GM19468 (cell line): ENCODE data around the gene EMD.
A peak's percentile ranks its signal among the peaks of the same experiment; 100 is the strongest.
"Not testable (repeated sequence)": the region's sequence is repeated elsewhere in the genome, so short reads cannot be mapped to it uniquely, and the experiment has no call there.

ENCODE experiments used
- ATAC-seq: cut with Tn5 transposase; IDR thresholded peaks from one replicate; pipeline ENCODE4 v1.9.1; 2021; ENCODE audit warnings: mild to moderate bottlenecking, moderate library complexity, moderate number of reproducible peaks; ENCODE audit not compliant: unreplicated experiment; ENCODE audit errors: extremely low read depth

EMD gene

DNA sequence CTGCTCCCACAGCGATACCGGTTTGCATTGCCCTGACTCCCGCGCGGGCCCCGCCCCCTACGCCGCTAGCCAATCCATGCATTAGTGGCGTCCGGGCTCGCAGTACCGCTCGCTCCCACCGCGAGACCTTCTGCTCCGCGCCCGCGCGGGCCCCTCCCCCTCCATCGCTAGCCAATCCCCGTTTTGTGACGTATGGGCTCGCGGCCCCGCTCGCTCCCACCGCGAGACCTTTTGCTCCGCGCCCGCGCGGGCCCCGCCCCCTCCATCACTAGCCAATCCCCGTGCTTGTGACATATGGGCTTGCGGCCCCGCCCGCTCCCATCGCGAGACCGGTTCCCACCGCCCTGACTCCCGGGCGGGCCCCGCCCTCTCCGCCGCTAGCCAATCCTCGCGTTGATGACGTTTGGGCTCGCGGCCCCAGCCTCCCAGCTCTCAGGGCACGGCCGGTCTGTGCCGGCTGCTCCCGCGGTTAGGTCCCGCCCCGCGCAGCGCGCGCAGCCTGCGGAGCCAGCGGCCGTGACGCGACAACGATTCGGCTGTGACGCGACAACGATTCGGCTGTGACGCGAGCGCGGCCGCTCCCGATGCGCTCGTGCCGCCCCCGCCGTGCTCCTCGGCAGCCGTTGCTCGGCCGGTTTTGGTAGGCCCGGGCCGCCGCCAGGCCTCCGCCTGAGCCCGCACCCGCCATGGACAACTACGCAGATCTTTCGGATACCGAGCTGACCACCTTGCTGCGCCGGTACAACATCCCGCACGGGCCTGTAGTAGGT lies at the start of gene EMD:
Gene EMD, plus strand, starts transcription at position 497 of the 770 bp plus-strand sequence. Its CDS starts 190 bp downstream, at position 687.
- peak; percentile 80 for ATAC-seq

DNA sequence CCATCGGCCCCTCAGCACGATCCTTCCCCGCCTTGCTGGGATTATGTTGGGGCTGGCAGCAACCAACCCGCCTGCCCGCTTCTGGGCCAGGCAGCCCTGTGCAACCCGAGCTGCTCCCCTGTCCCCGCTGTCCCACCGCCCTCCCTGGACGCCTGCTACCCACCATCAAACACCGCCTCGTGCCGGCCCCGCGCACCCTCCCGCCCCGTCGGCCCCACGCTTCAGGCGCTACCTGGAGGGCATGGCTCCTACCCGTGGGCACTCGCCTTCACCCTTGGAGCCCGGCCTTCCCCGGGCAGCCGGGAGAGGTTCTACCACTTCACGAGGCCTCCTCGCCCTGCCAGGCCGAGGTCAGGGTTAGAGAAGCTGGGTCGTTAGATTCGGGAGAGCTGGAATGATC lies 46.5 kb upstream of the EMD start:
- no peak for ATAC-seq

DNA sequence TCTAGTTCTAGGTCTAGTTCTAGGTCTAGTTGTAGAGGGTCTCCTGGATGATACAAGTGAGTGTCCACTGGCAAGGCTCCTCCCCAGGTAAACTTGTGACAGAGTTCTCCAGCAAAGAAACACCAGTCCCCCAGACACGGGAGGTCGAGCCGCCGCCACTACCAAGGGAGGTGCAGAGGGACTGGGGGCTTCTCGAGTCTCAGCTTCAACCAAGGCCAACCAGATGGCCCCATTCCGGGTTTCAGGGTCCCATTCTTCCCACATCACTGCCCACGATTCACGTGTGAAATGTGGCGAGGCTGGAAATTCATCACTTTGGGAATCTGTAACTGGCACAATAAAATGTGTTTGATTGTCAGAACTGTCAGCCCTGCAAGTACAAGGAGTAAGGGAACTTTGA lies 46.0 kb upstream of the EMD start:
- no peak for ATAC-seq

DNA sequence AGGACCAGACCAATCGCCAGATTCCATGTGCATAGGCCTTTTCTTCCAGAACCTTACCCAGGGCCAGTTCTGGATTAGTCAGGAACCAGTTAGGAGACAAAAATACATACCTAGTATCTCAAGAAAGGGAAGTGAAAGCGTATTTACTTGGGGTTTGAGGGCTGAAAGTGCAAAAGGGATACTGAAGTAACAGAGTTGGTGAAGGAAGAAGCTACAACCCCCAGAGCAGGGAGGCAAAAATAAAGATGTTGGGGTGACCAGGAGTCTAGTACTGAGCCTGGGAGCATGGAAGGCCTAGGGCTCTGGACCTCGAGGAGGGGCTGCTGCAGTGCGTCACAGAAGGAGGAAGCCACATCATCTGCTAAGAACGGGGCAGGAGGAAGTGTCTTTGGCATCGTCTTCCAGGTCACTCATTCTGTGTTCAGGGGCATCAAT lies 45.2 kb upstream of the EMD start:
- ATAC-seq: no peak

DNA sequence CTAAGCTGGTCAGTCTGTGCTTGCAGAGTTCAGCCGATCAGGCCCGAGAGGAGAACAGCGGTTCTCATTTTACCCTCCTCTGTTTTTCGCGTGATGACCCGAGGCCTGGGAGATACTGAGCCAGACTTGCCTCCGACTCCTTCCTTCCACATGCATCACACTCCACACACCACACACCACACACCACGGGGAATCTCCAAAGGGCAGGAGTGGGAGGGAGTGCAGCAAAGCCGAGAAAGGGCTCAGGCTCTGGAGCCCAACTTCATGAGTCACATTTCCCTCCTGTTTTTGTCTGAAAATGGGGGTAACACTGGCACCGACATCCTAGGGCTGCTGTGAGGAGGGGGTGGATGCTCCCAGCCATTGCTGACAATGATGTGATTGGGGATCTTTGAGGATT lies 44.6 kb upstream of the EMD start:
- ATAC-seq: no peak

DNA sequence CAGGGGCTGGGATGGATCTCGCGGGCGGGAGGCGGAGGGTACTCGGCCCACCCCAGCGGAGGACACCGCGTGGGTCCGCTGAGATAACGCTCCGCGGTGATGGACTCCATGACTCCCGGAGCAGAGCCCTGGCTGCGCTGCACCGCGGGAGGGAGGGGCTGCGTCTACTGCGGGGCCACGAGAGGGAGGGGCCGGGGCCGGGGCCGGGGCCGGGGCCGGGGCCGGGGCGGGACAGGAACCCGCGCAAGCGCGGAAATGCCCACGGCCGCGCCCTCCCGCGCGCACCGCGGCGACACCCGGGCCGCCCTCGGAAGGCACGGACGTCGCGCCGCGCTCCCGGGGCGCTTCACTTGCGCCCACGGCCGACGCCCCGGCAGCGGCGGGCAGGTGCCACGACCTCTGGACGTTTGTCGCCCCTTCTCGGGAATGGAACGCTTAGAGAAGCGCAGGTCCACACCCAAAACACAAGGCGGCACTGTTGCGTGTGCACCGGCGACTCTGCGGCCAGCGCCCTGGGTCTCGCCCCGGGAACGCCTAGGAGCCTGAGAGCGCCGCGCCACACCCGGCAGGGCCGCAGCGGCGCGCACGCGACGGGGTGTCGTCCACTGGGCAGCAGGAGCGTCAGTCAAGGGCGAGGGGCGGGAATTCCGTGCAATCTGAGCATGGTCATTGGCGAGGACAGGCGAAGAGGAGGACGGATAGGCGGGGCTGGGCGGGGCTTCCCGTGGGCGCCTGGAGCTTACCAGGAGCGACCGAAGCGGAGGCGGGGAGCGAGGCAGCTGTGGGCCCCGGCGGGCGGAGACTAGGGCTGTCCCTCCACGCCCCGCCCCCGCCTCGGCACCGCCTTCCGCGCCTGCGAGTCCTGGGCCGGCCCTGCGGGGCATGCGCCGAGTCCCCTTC lies 37.4 kb upstream of the EMD start:
- peak; percentile 56 for ATAC-seq

DNA sequence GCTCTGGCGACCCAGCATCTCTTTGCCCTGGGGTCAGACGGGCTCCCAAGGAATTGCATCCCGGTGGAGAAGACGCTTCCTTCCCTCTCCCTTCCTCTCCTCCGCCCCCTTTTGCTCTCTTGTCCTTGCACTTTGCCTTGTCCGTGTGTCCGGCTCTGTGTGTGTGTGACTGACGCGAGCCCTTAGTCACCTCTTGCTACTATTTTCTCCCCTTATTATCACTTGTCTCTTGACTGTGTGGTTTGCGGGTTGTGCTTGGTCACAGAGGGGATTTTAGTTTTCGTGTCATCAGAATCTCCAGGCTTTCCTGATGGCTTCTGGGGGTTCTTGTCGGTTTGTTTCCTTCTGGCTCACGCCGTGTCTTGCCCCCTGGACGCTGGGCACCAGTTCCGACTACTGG lies 36.0 kb upstream of the EMD start:
- ATAC-seq: not testable (repeated sequence)

DNA sequence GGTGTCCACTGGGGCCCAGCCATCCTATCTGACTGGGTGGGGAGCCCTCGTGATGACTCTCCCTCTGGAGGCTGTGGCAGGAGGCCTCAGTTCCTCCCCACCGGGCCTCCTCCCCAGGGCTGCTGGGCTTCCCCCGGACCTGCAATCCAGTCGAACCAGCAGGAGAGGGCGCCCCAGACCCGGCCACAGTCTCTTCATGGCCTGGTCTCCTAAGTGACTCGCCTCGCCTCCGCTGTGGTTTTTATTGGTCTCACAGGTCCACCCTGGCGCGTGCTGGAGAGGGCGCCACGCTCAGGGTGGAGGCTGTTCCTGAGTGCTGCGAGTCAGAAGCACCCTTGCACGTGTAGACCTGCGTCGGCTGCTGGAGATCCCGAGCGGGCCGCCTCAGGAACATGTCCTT lies 35.5 kb upstream of the EMD start:
- not testable (repeated sequence) for ATAC-seq

DNA sequence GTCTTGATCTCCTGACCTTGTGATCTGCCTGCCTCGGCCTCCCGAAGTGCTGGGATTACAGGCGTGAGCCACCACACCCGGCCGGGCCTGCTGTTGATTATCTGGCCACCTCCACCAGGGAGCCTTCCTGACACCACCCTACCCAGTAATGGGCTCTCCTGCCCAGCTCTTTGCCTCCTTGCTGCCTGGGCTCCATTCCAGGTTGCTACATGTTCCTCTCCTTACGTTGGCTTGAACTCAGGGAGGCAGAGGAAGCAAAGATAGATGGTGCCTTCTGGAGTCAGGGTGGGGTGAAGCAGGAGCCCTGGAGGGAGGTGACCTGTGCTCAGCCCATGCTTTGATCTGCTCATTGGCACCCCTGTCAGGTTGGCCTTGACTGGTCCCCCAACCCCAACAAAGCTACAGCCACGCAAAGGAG lies 31.0 kb upstream of the EMD start:
- ATAC-seq: no peak

DNA sequence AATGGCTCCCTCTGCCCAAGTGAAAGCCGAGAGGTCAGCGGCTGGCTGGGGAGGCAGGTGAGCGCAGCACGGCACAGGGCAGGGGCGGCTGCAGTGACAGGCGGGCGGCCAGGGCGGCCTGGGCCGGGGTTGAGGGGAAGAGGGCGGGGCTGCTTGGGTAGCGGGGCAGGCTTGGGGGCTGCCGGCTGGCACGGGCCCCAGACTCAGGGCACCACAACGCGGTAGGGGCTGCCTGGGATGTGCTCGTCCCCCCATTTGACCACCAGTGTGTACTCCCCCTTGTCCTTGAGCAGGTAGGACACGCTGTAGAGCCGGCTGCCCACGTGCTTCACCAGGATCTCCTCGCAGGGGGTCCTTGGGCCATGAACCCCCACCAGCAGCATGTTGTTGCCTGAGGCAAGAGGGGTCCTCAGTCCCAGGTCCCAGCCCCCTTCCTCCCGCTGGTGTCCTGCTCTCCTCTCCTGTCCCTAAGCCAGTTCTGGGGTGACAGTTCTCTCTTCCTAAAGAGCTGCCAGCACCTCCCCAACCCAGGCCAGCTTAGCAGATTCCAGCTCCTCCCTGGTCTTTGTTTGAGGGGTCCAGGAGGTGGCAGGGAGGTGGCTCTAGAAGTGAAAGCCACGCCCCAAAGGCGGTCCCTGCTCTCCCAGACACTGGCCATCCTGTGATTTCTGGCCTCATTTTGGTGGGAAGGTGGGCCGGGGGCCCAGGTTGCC lies 30.3 kb upstream of the EMD start:
- no peak for ATAC-seq

DNA sequence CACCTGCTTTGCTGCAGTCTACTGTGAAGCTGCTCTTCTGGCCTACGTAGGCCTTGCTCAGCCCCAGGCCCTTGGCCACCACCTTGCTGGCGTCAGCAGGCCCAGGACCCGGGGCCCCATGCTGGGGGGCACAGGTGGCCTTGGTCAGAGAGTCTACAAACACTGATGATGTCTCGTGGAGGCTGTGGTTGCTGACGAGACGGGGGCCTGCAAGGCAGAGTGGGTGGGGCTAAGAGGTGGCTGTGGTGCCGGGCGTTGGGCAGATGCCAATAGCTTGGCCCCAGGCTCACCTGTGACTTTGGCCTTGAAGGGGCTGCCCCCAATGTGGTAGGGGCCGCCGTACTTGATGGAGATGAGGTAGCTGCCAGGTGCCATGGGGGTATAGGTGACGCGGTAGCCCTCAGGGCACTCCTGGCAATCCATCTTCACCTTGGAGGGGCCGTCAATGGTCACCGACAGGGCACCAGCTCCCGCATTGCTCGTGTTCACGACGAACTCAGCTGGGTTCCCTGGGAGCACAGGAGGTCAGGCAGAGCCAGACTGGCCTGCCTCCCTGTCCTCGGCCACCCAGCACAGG lies 29.6 kb upstream of the EMD start:
- ATAC-seq: no peak

DNA sequence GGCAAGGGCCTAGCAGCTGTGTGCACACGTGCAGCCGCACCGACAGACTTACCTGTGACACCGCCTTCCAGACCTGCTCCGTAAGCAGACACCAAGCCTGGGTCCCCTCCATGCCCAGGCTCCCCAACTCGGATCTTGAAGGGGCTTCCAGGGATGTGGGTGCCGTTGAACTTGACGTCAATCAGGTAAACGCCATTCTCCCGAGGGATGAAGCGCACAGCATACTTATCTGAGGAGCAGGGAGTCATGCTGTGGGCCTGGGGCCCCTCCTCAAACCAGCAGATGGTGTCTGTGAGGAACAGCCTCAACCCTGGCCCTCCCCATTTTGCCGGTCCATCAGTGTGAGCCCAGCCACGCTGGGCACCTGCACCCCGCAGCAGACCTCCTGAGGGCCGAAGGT lies 29.1 kb upstream of the EMD start:
- no peak for ATAC-seq

DNA sequence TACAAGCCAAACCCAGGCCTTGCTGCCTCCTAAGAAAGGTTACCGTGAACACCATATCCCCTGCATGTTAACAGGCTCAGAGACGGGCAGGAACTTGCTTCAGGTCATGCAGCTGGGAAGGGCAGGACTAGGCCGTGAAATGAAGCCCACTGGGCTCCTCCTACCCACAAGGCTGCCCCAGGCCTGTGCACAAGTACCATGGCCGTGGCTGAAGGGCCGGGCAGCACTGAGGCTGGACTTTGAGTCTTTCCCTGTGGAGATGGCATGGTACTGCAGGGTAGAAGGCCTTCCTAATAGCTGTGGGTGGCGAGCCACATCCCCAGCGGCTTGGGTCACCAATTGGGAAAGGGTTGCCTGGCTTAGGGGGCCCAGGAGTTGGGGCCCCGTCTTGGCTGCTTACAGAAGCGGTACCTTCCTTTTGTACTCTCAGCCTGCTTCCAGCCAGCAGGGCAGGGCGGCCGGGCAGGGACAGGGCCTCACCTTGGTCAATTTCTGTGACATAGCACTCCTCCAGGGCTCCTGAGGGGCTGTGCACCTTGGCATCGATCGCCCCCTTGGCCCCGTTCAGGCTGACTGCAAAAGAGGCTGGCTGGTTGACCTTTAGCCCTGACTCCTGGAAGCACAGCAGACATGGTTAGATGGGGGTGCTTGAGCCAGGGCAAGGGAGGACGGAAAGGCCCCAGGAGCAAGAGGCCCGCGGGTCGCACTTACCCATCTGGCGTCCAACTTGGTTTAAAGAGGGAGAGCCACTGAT lies 28.5 kb upstream of the EMD start:
- no peak for ATAC-seq

DNA sequence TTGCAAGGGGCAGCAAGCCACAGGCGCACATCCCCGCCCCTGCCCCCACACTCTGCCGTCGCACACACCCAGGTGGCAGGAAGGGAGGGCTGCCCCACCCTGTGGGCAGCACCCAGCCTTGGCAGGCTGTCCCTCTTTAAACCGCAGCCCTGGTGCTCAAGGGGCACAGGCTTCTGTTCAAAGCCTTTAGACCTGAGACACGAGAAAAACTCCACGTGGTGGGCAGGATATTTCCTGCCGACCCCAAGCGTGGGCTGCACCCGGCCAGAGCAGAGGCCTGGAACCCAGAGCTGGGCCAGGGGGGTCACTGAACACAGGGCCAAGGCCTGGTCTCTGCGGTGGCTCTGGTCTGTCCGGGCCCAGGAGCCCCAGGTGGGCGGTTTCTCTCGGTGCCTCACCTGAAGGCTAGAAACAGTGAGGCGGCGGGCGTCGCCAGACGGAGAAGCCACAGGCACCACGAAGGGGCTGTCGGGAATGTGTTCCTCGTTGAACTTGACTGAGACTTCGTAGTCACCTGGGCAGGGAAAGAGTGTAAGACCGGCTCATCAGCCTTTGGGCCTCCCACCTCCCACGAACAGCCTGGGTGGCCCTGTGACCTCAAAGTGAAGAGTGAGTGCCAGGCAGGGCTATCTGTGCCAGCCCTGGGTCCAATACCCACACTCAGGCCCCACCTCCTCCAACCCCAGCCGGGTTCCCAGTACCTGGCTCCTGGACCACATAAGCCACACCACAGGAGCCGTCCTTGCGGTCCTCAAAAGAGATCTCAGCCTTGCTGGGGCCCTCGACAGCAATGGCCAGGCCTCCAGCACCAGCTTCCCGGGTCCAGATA lies 27.7 kb upstream of the EMD start:
- no peak for ATAC-seq

DNA sequence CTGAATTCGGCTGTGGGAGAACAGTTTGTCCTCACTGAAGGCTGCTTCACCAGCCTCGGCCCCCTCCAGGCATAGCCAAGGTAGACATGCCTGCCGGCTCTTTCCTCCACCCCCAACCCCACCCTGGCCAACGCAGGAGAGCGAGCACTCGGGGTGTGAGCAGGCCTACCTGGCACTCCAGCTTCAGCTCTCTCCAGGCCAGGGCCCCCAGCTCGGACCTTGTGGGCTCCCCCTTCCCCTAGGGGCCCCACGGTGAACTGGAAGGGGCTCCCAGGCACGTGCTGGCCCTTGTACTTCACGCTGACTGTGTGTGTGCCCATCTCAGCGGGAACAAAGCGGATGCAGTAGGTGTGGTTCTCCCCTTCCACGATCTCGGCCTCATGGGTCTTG lies 27.1 kb upstream of the EMD start:
- ATAC-seq: no peak

DNA sequence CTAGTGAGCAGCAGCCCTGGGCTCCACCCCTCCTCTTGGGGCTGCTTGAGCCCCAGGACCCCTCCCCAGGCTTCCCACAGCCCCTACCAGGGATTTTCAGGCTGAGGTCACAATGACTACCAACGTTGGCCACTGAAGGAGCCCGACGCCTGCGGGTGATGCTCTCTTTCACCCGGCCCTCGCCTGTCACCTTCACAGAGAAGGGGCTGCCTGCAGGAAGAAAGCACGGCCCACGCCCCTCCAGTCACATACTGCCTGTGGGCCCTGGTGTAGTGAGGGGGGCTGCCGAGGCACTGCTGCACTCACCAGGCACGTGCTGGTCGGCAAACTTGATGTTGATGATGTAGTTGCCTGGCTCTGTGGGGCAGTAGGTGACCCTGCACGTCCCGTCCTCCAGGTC lies 26.6 kb upstream of the EMD start:
- no peak for ATAC-seq

DNA sequence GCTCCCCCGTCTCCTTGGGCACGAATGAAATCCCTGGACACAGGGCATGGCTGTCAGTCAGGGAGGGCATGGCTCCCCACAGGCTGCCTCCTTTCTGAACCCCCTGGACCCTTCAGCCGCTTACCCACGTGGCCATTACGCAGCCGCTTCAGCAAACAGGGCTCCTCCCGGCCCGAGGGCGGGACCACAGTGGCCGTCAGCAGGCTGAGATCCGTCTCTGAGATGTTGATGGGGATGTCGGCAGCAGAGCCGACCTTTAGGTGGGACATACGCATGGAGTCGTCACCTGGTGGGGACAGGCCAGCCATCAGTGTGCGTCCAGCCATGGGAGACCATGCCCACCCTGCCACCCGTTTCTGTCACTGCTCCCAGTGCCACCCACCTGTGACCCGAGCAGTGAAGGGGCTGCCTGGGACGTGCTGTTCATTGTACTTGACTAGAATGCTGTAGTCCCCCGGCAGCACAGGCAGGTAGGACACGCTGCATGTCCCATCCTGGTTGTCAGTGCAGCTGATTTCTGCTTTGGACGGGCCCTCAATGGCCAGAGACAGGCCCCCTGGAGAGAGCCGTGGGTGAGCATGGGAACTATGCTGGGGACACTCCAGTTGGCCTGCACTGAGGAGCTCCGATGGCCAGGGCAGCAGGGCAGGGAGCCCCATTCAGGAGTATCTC lies 25.8 kb upstream of the EMD start:
- no peak for ATAC-seq

DNA sequence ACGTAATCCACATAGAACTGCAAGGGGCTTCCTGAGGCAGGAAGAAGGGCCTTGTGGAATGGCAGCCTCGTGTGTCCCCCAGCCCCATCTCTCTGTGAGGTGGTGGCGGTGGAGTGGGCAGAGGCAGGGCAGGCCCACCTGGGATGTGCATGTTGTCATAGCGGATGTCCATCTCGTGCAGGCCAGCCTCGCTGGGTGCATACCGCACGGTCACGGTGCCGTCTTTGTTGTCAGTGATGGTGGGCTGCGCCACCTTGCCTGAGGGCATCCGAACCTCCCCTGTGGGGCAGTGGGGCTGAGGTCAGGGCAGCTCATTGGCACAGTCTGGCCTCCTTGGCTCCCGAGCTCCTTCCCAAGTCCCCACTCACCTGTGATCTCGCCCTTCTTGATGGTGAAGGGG lies 25.1 kb upstream of the EMD start:
- no peak for ATAC-seq
